GM21528 (cell line): Measurements from ENCODE around the gene SLC26A8.

ENCODE experiments used
- ATAC-seq: cut with Tn5 transposase; IDR thresholded peaks from one replicate; pipeline ENCODE4 v1.9.1; 2021; ENCODE audit warnings: mild to moderate bottlenecking, moderate library complexity; ENCODE audit not compliant: unreplicated experiment, low FRiP score

The SLC26A8 gene, protein sequence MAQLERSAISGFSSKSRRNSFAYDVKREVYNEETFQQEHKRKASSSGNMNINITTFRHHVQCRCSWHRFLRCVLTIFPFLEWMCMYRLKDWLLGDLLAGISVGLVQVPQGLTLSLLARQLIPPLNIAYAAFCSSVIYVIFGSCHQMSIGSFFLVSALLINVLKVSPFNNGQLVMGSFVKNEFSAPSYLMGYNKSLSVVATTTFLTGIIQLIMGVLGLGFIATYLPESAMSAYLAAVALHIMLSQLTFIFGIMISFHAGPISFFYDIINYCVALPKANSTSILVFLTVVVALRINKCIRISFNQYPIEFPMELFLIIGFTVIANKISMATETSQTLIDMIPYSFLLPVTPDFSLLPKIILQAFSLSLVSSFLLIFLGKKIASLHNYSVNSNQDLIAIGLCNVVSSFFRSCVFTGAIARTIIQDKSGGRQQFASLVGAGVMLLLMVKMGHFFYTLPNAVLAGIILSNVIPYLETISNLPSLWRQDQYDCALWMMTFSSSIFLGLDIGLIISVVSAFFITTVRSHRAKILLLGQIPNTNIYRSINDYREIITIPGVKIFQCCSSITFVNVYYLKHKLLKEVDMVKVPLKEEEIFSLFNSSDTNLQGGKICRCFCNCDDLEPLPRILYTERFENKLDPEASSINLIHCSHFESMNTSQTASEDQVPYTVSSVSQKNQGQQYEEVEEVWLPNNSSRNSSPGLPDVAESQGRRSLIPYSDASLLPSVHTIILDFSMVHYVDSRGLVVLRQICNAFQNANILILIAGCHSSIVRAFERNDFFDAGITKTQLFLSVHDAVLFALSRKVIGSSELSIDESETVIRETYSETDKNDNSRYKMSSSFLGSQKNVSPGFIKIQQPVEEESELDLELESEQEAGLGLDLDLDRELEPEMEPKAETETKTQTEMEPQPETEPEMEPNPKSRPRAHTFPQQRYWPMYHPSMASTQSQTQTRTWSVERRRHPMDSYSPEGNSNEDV

DNA sequence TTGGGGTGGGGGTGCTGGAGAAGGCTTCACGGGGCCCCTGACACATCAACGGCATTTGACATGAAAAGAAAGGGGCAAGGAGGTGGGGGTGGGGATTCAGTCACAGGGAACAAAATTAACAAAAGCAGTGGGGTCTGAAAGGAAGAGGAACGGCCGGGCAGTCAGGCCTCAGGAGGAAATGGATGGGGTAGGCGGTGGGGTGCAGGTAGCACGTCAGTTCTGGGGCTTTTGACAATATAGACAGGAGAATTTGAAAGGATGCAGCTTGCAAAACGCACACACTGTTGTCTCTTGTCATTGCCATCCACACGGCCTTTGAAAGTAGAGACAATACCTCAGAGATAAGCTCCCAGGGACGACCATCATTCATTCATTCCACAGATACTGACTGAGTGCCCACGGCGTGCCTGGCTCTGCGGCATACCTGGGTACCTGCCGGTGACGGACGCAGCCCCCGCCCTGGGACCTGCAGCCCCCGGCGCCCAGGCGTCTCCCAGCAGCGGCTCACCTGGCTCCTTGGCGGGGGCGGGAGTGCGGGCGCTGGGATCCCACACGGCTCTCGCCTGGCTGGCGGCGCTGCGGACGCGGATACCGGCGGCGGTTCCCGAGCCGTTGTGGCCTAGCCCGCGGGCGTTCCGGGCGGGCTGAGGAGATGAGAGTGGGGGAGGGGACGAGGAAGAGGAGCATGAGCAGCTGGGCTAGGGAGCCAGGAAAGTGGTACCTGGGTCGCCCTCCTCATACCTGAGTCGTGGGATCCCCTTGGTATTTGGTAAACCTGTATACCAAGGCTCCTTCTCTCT lies at the start of gene SLC26A8:
TSS of gene SLC26A8 (minus strand) at position 646 of the 800 bp plus-strand sequence. CDS start 4,934 bp downstream, outside the sequence.
- ATAC-seq: no peak

DNA sequence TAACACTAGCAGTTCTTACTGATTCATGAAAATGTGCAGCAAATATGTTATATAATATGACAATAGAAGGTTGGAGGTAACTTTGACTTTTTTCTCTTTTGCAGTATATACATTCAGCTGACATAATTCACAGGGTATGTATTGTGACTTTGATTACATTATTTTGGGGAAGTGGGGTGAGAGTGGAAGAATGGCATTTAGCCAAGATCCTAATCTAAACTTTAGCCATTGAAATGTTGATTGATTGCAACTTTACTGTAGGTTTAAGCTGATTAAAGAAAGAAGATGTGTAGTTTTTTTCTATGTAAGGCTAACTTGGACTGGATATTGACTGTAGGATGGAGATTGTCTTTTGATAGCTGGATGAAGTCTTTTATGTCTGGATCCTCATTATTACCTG lies 49.1 kb upstream of the SLC26A8 start:
- no peak for ATAC-seq

DNA sequence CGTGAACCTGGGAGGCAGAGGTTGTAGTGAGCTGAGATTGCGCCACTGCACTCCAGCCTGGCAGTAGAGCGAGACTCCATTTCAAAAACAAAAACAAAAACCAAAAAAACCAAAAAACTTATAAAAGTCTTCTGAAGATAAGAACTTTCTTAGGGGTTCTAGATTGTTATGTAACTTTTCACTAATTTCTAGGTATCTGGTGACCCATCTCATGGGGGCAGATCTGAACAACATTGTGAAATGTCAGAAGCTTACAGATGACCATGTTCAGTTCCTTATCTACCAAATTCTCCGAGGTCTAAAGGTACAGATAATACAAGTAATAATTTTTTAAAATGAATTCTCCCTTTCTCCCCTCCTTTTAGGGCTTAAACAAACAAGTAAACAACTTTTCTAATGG lies 48.2 kb upstream of the SLC26A8 start:
- ATAC-seq: no peak

DNA sequence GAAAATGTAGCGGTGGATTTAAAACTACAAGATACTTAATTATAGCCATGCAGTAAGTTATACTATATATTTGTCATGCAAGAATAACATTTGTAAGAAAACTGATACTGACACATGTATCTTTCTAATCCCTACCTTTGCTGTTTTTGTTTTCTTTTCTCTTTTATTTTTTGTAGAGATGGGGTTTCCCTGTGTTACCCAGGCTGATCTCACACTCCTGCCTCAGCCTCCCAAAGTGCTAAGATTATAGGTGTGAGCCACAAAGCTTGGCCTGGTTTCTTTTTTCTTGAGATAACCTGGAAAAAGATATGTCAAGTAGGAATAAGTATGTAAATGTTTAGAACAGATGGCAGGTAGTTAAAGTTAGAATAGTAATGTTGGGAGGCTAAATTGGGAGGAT lies 47.3 kb upstream of the SLC26A8 start:
- ATAC-seq: no peak

DNA sequence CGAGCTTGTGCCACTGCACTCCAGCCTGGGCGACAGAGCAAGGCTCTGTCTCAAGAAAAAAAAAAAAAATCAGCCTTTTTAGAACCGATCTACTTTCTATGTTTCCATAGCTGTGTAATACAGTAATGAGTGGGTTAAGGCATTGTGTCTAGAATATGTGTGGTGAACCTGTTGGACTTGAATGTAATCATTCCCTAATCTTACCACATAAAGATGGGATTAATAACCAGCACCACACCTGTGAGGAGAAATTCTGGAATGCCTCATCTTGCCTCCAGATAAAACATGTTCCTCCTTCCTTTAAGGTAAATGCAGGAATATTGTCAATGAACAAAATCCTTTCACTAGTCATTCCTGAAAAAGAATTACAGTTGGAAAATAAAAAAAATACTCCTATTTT lies 46.8 kb upstream of the SLC26A8 start:
- no peak for ATAC-seq

DNA sequence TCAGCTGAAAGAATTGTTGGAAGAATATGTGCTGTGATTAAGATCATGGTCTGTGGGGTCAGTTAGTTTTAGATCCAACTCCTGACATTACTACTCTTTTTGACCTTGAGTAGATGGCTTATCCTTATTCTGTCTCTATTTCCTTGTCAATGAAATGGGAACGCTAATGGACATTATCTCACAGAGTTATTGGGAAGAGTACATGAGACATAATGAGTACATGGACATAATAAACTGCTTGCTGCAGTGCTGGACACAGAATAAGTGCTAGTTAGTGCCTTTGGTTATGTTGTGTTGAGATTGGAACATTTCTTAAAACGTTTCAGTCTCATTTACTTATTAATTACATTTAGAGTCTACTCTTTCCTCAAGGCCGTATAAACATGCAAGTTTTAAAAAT lies 45.8 kb upstream of the SLC26A8 start:
- no peak for ATAC-seq

DNA sequence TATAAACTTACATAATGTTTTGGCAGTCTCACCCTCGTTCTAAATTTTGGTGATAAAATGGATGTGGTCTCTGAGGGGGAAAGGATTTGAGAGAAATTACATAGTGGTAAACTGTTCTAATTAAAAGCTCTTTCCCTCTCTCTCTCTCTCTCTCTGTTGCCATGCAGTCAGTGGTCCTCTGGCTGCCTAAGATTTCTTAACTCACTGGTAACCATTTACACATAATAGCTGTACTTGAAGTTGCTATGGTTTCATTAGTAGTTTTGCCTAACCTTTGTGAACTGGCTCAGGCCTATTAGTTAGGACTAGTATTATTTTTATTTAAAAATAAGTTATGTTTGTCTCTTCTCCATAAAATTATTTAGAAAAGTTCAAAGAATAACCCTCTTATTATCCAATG lies 45.1 kb upstream of the SLC26A8 start:
- no peak for ATAC-seq

DNA sequence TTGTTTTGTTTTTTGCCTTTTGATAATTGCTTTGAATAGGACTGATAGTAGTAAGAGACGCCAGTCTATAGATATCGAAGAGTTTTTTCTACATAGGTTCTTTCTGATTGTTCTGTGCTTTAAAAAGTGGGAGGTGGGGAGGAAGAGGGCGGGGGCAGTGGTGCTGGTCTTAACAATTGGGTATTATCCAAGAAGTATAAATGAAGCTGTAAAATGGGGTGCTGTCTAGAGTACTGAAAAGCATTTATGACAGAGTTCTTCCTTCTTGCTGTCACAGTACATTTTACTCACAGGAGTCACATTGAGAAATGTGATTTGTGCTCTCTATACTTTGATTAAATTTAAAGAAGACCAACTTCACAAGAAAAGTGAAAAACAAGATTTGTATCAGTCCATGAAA lies 44.1 kb upstream of the SLC26A8 start:
- no peak for ATAC-seq

DNA sequence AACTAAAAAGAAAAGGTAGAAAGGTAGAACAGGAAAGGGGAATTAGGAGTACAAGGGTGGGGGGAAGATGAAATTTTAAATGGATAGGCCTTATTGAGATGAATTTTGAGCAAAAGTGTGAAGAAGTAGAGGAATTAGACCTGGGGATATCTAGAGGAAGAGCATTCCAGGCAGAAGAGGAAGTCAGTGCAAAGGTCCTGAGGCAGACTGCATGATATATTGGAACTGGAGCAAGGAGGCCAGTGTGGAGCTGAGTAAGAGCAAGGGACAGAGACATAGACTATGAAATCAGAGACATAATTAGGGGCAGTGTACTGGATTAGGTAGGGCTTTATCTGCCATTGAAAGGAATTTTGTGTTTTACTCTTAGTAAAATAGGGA lies 43.6 kb upstream of the SLC26A8 start:
- ATAC-seq: no peak

DNA sequence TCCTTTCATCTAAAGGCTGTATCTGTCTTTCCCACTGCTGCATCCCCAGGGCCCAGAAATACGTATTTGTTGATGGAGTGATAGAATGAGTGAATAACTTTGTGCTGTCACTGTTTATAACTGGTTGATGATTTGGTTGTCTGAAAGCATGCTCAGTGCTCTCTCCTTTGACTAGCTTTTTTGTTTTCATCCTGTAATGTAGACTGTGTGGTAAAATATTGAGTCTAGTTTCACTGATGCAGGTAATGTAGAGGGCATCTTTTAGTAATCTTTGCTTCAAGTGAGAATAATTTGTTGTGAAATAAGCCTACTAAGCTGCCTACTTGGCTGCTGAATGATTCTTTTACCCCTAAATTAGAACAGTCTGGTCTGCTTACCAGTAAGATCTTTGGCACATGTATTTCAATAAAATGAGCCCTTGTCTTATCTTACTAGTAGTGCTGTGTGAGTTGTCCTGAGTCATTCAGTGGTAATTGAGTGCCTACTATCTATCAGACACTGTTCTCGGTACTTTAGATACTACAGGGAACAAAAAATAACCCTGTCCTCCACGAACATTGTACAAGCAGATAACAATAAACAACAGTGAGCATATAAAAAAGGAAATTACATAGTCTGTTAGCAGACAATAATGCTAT lies 43.1 kb upstream of the SLC26A8 start:
- ATAC-seq: no peak

DNA sequence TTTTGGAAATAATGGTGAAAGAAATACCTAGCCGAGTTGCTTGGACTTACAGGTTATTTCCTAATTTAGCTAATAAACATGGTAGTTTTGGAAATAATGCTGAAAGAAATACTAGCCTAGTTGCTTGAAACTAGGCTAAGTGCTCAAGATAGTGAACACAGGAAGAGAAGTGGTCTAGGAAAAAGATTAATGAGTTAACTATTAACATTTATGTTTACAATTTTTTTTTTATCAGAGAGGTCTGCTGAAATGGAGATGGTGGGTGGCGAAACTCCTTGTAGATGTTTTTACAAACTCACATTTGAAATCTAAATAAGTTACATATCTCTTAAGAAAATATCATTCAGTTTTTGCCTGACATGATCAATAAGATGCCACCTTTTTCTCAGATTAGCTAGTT lies 42.4 kb upstream of the SLC26A8 start:
- ATAC-seq: no peak

DNA sequence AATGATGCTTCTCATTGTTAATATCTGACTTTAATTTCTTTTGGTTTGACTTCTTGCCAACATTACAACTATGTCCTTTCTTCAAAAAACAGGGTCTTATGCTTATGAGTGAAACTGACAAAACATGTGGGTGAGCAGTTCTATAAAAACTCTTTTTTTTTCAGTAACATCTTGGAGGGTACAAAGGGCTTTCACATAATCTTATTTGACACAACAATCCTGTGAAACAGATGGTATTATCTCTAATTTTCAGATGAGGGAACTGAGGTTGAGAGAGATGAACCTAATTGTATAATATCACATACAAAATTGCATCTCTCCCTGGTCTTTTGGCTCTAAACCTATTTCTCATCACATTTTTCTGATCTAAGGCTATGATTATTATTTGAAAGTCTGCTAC lies 41.5 kb upstream of the SLC26A8 start:
- ATAC-seq: no peak

DNA sequence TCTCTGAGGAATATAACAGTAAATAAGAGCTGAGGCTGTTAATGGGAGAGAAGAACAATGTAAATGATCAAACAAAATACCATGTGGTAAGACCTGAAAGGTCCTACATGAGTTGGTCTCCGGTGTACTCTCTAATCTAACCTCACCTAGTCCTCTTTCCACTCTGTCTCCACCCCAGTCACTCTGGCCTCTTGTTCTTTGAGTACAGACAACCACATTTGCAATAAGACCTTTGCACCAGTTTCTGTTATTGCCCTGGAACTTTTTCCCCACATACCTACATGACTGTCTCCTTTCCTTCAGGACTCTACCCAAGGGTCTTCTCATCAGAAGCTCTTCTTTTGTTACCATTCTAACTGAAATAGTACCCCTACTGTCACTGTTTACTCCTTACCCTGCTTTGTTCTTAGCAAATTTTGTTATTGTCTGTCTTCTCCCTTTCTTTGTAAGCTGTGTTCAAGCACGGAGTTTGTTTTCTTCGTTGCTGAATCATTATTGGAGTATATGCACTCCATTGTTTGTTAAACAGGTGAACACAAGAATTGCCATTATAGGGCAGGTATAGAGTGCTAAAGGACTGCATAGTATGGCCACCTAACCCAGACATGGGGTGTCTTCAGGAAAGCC lies 40.4 kb upstream of the SLC26A8 start:
- no peak for ATAC-seq

DNA sequence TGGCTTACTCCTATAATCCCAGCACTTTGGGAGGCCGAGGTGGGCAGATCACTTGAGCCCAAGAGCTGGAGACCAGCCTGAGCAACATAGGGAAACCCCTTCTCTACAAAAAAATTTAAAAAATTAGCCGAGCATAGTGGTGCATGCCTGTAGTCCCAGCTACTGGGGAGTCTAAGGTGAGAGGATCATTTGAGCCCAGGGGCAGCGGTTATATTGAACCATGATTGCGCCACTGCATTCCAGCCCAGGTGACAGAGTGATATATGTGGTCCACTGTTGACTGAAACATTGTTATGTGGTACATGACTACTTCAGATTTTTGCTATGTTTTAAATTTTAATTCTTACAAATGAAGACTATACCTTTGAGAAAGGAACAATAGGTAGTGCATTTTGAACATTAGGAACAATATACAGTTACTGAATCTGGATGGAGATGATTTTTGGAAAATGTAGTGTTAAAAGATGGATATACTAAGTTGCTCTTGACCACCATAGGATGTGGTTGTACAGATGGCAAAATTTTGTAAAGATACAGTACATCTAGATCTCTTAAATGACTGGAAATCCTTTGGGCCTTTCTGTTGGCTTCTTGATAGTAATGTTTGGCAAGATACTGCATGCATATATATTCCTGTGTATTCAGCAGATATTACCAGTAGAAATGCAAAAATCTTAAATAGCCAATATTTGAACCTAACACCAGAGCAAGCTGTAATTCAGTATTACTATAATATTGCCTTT lies 39.0 kb upstream of the SLC26A8 start:
- ATAC-seq: no peak

DNA sequence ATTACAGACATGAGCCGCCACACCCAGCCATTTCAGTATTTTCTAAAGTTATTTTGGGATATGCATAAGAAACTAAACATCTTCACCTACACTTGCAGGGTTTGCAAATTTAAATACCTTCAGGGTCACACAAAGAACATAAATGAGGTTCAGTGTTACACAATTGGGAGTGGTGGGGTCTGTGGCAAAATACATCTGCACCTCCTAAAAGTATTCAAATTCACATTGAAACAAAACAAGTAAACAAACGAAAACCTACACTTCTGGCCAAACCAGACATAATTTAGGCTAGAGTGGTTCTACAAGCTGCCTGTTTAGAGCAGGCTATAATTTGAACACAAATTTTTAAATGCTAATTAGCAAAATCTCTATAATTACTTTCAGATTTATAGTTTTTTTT lies 37.8 kb upstream of the SLC26A8 start:
- ATAC-seq: no peak

DNA sequence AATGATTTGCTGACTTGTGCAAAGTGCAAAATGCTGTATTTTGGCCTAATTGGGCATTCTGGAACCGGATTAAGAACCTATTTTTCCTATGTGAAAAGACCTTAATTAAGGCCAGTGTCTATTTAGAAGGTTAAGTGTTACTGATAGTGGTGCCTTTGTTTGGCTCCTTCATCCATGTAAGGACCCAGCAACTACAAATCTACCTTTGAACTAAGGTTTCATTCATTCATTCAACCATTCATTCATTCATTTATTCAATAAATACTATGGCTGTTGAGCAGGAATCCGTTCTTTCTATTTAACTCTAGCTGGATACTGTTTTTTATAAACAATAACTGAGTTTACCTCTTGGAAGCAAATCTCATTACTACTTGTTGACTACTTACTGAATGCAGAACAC lies 36.8 kb upstream of the SLC26A8 start:
- no peak for ATAC-seq

DNA sequence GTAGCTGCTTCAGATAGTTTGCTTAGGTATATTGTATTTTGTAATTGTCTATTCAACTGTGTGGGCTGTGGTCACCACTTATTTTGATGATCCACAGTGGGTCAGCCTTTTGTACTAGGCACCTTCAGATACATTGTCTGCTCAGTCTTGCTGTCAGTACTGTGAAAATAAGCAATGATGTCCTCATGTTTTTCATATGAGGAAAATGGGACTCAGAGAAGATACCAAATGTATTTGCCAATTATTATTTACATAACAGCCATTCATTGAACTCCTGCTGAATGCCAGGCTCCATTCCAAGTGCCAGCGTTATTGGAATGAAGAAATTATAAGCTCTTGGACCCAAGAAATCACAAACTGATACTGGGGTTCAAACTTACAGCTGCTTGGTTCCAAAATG lies 31.7 kb upstream of the SLC26A8 start:
- ATAC-seq: no peak

DNA sequence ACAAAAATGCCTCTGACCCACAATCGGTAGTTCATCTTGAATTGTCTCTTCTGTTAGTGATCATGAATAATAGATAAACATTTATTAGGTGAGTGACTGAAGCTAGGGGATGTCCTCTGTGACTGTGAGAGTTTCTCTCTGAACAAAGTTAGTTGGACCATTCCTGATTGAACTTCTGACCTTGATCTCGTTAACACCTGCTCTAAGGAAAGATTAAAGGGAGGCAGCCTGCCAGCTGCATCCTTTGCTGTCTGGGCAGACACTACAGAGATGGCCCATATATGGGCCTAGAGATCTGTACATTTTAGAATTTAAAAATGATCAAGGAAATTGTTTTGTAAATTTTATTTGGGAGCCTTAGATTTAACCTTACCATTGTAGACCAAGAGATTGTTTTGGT lies 30.5 kb upstream of the SLC26A8 start:
- ATAC-seq: no peak

DNA sequence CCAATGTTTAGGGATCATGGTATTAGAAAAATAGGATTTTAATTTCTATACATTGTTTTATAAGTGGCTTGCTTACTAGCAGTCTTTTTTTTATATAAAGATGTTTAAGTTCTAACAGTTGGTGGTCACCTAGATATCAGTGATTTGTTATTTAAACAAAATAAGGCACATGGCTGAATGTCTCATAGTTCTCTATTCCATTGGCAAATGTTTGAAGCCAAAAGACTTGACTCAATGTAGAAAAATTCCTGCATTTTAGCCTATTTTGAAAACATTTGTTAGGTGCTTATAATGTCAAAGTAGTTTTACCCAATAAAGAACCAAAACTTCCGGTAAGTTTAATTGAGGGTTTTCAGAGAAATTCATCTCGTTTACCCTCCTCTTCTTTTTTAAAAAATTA lies 30.0 kb upstream of the SLC26A8 start:
- ATAC-seq: no peak
